Measurements from ENCODE around the gene DNAJC7. TPM values are rescaled to one million over a fixed set of nuclear protein-coding genes. Genes with fewer than 3 reads are reported as not detected.
A peak's percentile ranks its signal among the peaks of the same experiment; 100 is the strongest.
"Not testable (repeated sequence)": the region's sequence is repeated elsewhere in the genome, so short reads cannot be mapped to it uniquely, and the experiment has no call there.

The DNAJC7 gene
- total and polyA plus RNA-seq, 12 donors, result 44.4 to 148 (median 81.1) TPM

GRCh38 chr17:42018339-42018738, 1.1 kb upstream of the DNAJC7 start:
- Histone ChIP-seq H3K9me3 (replicated peaks in 1 of 3) (no peaks in the 10 kb centered on the region), H3K36me3 (replicated peaks in 1 of 2) (peaks cover 0 to 16% of the 10 kb centered on the region in 2 donors), H3K4me1 (replicated peaks in 1 of 2) (peaks cover 16 to 51% of the 10 kb centered on the region in 2 donors), H3K4me3 (peak overlapping the region in 1 of 4 donors; percentile 96), H3K27me3 (no peaks in the 10 kb centered on the region), H3K27ac (peak overlapping the region in 2 of 5 donors; percentile 87 to 98)
- WGBS, 4 donors, result 34 to 42% (median 38%) methylated on average over 3 of the region's 3 CpGs
- intact Hi-C loops (cut with DNase I), result no loop called here
- no peak for TF ChIP-seq CTCF (IDR thresholded peaks at IDR 0.05)
- no peak for TF ChIP-seq POLR2A (IDR thresholded peaks at IDR 0.05)
- no peak for DNase-seq

- 2 to 5% (median 4%) methylated on average over 11 of the region's 11 CpGs for WGBS, 4 donors
- peaks cover 0 to 11% of the 10 kb centered on the region in 2 donors for H3K36me3 ChIP-seq (replicated peaks in 1 of 2)
- H3K4me1 ChIP-seq (replicated peaks in 1 of 2), result peaks cover 16 to 56% of the 10 kb centered on the region in 2 donors
- peak in 1 of 7 donors; percentile 47 for DNase-seq
- TF ChIP-seq POLR2A (IDR thresholded peaks at IDR 0.05) (no peak), CTCF (IDR thresholded peaks at IDR 0.05) (no peak)
- H3K9me3 ChIP-seq (replicated peaks in 1 of 3), result no peaks in the 10 kb centered on the region
- H3K27ac ChIP-seq, result peak overlapping the region; percentile 62 to 98 (median 89)
- peak overlapping the region; percentile 36 to 96 (median 90) for H3K4me3 ChIP-seq
- H3K27me3 ChIP-seq, result no peaks in the 10 kb centered on the region
- intact Hi-C loops (cut with DNase I), result no loop called here
Observed at GRCh38 chr17:42017866-42018200, 594 bp upstream of the DNAJC7 start.

- intact Hi-C loops (cut with DNase I), result no loop called here
- TF ChIP-seq POLR2A (IDR thresholded peaks at IDR 0.05) (no peak), CTCF (IDR thresholded peaks at IDR 0.05) (no peak)
- Histone ChIP-seq H3K36me3 (replicated peaks in 1 of 2) (no peaks in the 10 kb centered on the region), H3K27ac (peak overlapping the region; percentile 62 to 98 (median 89)), H3K27me3 (no peaks in the 10 kb centered on the region), H3K4me1 (replicated peaks in 1 of 2) (peaks cover 16 to 67% of the 10 kb centered on the region in 2 donors), H3K9me3 (replicated peaks in 1 of 3) (no peaks in the 10 kb centered on the region), H3K4me3 (peak overlapping the region; percentile 36 to 96 (median 90))
- peak in 3 of 7 donors; percentile 25 to 33 (median 28) for DNase-seq
- 2 to 4% (median 4%) methylated on average over 12 of the region's 12 CpGs for WGBS, 4 donors
Observed at GRCh38 chr17:42016411-42016831, 818 bp downstream of the DNAJC7 start.

- not testable (repeated sequence) for H3K27ac ChIP-seq
Observed at GRCh38 chr17:42013740-42014139, 3.5 kb downstream of the DNAJC7 start.

GRCh38 chr17:42012363-42012762, 4.9 kb downstream of the DNAJC7 start:
- peaks cover 6 to 71% of the 10 kb centered on the region in 2 donors for H3K4me1 ChIP-seq (replicated peaks in 1 of 2)
- H3K27ac ChIP-seq; H3K9me3 ChIP-seq (replicated peaks in 1 of 3); H3K27me3 ChIP-seq; DNase-seq; H3K4me3 ChIP-seq; intact Hi-C loops (cut with DNase I); H3K36me3 ChIP-seq (replicated peaks in 1 of 2): not testable (repeated sequence)
- 82 to 85% (median 82%) methylated on average over 4 of the region's 4 CpGs for WGBS, 4 donors

More at GRCh38 chr17:42013740-42014139, 3.5 kb downstream of the DNAJC7 start:
- H3K27me3 ChIP-seq; H3K4me3 ChIP-seq; H3K36me3 ChIP-seq (replicated peaks in 1 of 2); H3K9me3 ChIP-seq (replicated peaks in 1 of 3); DNase-seq; intact Hi-C loops (cut with DNase I): not testable (repeated sequence)
- 90 to 97% (median 95%) methylated on average over 12 of the region's 12 CpGs for WGBS, 4 donors
- peaks cover 10 to 73% of the 10 kb centered on the region in 2 donors for H3K4me1 ChIP-seq (replicated peaks in 1 of 2)

Measured in adrenal gland (tissue), 12 donors.